A673 (cell line): Measurements from ENCODE around the gene CACNA2D4.

Experiments
- EZH2 ChIP-seq: fragments of 200-600 bp; sonication (generic); IDR thresholded peaks from 2 replicates; pipeline ENCODE4 v1.6.1; 2017; ENCODE audit warnings: borderline replicate concordance, low read depth, mild to moderate bottlenecking, mixed read lengths, antibody characterized with exemption, low read length; ENCODE audit not compliant: poor library complexity, severe bottlenecking
- TF ChIP-seq, protein P1 (sequence below): fragments of 300-800, 200-600 bp; sonication (generic); conservative IDR thresholded peaks from 2 replicates; pipeline ENCODE4 v1.5.1; 2017; ENCODE audit warnings: low read depth, mild to moderate bottlenecking, antibody characterized with exemption, low read length, moderate library complexity, mixed read lengths

- no peak for TF ChIP-seq EZH2
- TF ChIP-seq, protein P1, sequence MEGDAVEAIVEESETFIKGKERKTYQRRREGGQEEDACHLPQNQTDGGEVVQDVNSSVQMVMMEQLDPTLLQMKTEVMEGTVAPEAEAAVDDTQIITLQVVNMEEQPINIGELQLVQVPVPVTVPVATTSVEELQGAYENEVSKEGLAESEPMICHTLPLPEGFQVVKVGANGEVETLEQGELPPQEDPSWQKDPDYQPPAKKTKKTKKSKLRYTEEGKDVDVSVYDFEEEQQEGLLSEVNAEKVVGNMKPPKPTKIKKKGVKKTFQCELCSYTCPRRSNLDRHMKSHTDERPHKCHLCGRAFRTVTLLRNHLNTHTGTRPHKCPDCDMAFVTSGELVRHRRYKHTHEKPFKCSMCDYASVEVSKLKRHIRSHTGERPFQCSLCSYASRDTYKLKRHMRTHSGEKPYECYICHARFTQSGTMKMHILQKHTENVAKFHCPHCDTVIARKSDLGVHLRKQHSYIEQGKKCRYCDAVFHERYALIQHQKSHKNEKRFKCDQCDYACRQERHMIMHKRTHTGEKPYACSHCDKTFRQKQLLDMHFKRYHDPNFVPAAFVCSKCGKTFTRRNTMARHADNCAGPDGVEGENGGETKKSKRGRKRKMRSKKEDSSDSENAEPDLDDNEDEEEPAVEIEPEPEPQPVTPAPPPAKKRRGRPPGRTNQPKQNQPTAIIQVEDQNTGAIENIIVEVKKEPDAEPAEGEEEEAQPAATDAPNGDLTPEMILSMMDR, result no peak
Observed at GRCh38 chr12:1882850-1883470, 35.5 kb downstream of the CACNA2D4 start.
